Muscle of leg (tissue), 11 donors: Measurements from ENCODE around the gene RBCK1. TPM values are rescaled to one million over a fixed set of nuclear protein-coding genes. Genes with fewer than 3 reads are reported as not detected.

Experiments used
- DNase-seq: peaks from one replicate; pipeline ENCODE4 v3.0.0; 2013
- H3K27ac ChIP-seq: one replicate; pipeline ENCODE4 v1.5.1; 2013; ENCODE audit warnings: mild to moderate bottlenecking, low read length, control low read depth
- H3K27me3 ChIP-seq: one replicate; pipeline ENCODE4 v1.6.1; 2013; ENCODE audit warnings: low read length; ENCODE audit not compliant: control insufficient read depth, insufficient read depth
- H3K36me3 ChIP-seq: one replicate; pipeline ENCODE4 v1.6.1; 2013; ENCODE audit warnings: low read length; ENCODE audit not compliant: control insufficient read depth, insufficient read depth
- H3K4me1 ChIP-seq: one replicate; pipeline ENCODE4 v1.6.1; 2013; ENCODE audit warnings: low read length; ENCODE audit not compliant: control insufficient read depth, insufficient read depth
- H3K4me3 ChIP-seq: one replicate; pipeline ENCODE4 v1.5.1; 2013; ENCODE audit warnings: low read length, control low read depth
- H3K9me3 ChIP-seq: replicated peaks from 2 replicates; pipeline ENCODE4 v1.6.1; 2013; ENCODE audit warnings: low read depth, low read length; ENCODE audit not compliant: control insufficient read depth
- WGBS: methylation state at CpG from one replicate; pipeline ENCODE4 v1.1.5; 2013; ENCODE audit warnings: missing lambda C conversion rate; ENCODE audit not compliant: insufficient coverage; 5-methylcytosine and 5-hydroxymethylcytosine counted together
- polyA plus RNA-seq, 8 donors: library from polyadenylated mRNA; unstranded; fragments of 120-200 nt; gene quantifications; one replicate each; pipeline versions ENCODE4 v1.2.1 to v1.2.3, GENCODE V29; 2013; ENCODE audit warnings: inconsistent platforms in 1 of 8, low replicate concordance in 1 of 8; ENCODE audit not compliant: insufficient read length in 8 of 8, insufficient read depth in 1 of 8
- total RNA-seq: library from RNA; stranded (reverse); fragments of 120-200 nt; gene quantifications from one replicate; pipeline ENCODE4 v1.2.4, GENCODE V29; 2013

Gene RBCK1
- total and polyA plus RNA-seq, 9 donors = 31.0 to 69.1 (median 50.9) TPM

DNA sequence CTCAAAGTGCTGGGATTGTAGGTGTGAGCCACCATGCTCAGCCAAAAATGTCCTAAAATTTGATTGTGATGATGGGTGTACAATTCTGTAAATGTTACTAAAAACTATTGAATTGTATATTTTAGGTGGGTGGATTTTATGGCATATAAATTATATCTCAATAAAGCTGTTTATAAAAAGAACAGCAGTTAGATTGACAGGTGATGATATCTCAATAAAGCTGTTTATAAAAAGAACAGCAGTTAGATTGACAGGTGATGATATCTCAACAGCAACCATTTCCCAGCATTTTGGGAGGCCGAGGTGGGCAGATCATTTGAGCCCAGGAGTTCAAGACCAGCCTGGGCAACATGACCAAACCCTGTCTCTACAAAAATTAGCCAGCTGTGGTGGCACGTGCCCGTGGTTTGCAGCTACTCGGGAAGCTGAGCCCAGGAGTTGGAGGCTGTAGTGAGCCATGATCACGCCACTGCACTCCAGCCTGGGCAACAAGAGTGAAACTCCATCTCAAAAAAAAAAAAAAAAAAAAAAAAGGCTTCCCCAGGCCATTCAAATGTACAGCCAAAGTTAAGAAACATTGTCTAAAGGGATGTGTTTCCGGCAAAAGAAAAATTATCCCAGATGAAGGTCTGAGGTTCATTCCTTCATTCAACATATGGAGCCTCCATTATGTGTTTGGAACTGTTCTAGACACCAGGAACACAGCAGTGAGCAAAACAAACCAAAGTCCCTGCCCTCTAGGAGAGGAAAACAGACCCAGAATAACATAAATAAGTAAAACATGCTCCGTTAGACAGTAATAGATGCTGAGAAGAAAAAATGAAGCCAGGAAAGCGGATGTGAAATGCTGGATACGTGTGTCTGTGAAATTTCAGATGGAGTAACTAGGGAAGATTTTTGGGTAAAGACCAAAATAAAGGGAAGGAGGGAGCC lies 1.6 kb upstream of the RBCK1 start:
- Histone ChIP-seq H3K27ac (no peak overlapping the region), H3K27me3 (no peaks in the 10 kb centered on the region), H3K9me3 (peaks cover 5% of the 10 kb centered on the region), H3K4me3 (no peak overlapping the region), H3K36me3 (peaks cover 13% of the 10 kb centered on the region), H3K4me1 (peaks cover 20% of the 10 kb centered on the region)
- DNase-seq = no peak
- 55% methylated on average over 4 of the region's 9 CpGs for WGBS

DNA sequence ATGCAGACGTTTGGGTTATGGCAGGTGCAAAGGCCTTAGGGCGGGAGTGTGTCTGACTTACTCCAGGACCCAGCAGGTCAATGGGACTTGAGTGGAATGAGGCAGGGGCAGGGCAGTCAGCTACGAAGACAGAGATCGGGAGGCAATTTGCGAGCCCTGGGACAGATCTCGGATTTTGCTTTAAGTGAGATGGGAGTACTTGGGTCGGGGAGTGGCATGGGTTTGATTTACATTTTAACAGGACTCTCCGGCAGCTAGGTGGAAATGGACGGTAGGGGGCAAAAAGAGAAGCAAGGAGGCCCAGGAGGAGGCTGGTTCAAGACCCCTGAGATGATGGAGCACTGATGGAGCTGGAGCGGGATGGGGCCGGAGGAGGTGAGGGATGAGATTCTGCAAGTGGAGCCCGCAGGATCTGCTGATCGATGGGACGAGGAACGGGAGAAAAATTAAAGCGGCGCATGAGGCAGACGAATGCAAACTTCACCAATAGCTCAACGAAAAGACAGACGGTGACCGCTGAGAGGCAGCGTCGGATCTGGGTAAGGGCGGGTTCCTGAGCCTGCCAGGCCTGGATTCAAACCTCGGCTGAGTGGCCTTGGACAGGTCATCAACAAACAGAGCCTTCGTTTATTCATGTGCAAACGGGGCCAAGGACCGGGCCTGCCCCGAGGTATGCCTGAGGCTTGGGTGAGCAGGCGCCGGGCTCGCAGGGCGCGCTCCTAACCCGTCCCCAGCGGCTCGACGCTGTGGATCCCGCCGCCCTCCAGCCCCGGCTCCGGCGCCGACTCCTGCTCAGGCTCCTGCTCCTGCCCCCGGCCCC lies 756 bp upstream of the RBCK1 start:
- Histone ChIP-seq H3K9me3 (peaks cover 5% of the 10 kb centered on the region), H3K27ac (peak overlapping the region; percentile 70), H3K4me3 (peak overlapping the region; percentile 63), H3K4me1 (peaks cover 20% of the 10 kb centered on the region), H3K27me3 (no peaks in the 10 kb centered on the region), H3K36me3 (peaks cover 21% of the 10 kb centered on the region)
- WGBS = 5% methylated on average over 34 of the region's 45 CpGs
- peak; percentile 89 for DNase-seq

DNA sequence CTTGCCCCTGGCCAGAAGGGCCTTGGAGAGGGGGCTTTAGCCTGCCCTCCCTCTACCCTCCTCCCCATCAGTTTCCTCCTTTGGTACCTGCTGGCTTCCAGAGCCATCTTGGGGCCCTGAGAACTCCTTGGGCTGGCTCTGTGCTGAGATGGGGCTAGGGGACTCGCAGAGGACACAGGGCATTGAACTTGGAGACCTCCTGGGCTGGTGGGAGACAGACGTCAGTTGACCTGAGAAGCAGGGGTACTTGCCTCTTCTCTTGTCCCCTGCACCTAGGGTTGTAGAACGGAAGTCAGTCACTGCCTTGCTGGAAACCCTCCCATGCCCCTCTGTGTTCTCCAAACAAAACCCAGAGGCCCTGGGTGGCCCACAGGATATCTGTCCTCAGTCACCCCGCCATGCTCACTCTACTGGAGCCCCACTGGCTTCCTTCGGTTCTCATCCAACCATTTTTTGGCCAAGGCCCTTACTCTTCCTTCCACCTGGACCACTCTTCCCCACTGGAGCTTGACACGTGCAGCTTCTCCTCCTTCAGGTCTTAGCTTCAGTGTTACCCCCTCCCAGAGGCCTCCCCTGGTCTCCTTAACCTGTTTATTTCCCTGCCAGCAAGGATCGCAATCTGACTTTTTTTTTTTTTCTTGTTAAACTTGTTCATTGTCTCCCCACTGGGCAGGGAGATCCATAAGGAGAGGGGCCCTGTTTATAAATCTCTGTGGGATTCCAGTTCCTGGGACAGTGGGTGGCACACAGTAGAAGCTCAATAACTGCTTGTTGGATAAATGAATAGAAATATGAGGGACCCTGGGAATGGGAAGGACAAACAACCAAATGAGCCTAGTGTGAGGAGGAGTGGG lies 971 bp downstream of the RBCK1 start:
- peaks cover 20% of the 10 kb centered on the region for H3K4me1 ChIP-seq
- no peak for DNase-seq
- H3K27me3 ChIP-seq = no peaks in the 10 kb centered on the region
- peak overlapping the region; percentile 99 for H3K4me3 ChIP-seq
- WGBS = 12% methylated on average over 6 of the region's 7 CpGs
- peak overlapping the region; percentile 94 for H3K27ac ChIP-seq
- H3K9me3 ChIP-seq = no peaks in the 10 kb centered on the region
- peaks cover 21% of the 10 kb centered on the region for H3K36me3 ChIP-seq

DNA sequence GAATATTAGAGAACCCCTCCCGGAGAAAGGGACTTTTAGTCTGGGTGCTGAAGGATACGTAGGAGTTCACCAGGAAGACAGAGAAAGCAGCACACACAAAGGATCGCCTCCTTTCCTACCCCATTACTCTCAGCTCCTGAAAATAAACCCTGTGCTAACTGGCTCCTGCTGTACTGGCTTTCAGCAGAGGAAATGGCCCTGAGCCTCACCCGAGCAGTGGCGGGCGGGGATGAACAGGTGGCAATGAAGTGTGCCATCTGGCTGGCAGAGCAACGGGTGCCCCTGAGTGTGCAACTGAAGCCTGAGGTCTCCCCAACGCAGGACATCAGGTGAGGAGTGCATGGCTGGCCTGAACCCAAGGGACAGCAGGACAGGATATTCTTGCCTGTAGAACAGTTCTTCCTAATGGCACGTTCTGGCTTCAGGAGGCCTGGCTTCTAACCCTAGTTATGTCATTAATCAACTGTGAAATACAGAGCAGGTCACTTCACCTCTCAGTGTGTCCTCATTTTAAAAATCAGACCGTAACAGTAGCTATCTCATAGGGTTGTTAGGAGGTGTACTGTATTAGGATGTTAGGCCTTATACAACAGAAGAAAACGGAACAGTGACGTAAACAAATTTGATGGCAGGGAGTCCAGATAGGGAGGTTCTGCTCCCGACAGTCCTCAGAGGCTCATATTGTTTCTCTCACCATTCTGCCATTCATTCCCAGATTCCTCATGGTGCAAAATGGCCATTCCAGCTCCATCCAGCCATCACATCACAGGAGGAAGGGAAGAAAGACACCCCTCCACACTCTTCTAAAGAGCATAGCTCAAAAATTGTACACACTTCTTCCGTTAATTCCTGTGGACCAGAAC lies 1.8 kb downstream of the RBCK1 start:
- no peaks in the 10 kb centered on the region for H3K9me3 ChIP-seq
- H3K4me1 ChIP-seq = peaks cover 20% of the 10 kb centered on the region
- no peak overlapping the region for H3K4me3 ChIP-seq
- WGBS = 85% methylated on average over 8 of the region's 14 CpGs
- peak; percentile 44 for DNase-seq
- H3K27me3 ChIP-seq = no peaks in the 10 kb centered on the region
- peak overlapping the region; percentile 40 for H3K27ac ChIP-seq
- peaks cover 21% of the 10 kb centered on the region for H3K36me3 ChIP-seq

DNA sequence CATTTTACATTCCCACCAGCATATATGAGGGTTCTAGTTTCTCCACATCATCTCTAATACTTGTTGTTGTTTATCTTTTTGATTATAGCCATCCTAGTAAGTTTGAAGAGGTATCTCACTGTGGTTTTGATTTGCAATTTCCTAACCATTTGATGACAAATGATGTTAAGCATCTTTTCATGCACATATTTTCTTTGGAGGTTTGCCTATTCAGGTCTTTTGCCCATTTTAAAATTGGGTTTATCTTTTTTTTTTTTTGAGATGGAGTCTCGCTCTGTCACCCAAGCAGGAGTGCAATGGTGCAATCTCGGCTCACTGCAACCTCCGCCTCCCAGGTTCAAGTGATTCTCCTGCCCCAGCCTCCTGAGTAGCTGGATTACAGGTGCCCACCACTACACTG lies 4.0 kb downstream of the RBCK1 start:
- H3K27ac ChIP-seq = no peak overlapping the region
- no peaks in the 10 kb centered on the region for H3K27me3 ChIP-seq
- H3K9me3 ChIP-seq = no peaks in the 10 kb centered on the region
- H3K36me3 ChIP-seq = peaks cover 28% of the 10 kb centered on the region
- no peak overlapping the region for H3K4me3 ChIP-seq
- H3K4me1 ChIP-seq = peaks cover 18% of the 10 kb centered on the region
- no CpG with 5 or more reads among the region's 3 CpGs for WGBS
- DNase-seq = no peak

DNA sequence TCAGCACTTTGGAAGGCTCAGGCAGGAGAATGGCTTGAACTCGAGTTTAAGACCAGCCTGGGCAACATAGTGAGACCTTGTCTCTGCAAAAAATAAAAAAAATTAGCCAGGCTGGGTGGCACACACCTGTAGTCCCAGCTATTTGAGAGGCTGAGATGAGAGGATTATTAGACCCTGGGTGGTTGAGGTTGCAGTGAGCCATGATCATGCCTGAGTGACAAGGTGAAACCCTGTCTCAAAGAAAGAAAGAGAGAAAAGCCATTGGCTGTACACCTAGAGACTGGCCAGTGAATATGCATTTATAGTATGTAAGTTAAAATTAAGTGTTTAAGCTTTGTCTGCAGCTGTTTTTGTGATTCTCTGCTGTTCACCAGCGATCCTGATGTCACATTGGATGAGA lies 6.1 kb downstream of the RBCK1 start:
- WGBS = 78% methylated on average over 1 of the region's 2 CpGs
- Histone ChIP-seq H3K4me1 (peaks cover 19% of the 10 kb centered on the region), H3K9me3 (no peaks in the 10 kb centered on the region), H3K4me3 (no peak overlapping the region), H3K27ac (no peak overlapping the region), H3K36me3 (peaks cover 40% of the 10 kb centered on the region), H3K27me3 (no peaks in the 10 kb centered on the region)
- no peak for DNase-seq

DNA sequence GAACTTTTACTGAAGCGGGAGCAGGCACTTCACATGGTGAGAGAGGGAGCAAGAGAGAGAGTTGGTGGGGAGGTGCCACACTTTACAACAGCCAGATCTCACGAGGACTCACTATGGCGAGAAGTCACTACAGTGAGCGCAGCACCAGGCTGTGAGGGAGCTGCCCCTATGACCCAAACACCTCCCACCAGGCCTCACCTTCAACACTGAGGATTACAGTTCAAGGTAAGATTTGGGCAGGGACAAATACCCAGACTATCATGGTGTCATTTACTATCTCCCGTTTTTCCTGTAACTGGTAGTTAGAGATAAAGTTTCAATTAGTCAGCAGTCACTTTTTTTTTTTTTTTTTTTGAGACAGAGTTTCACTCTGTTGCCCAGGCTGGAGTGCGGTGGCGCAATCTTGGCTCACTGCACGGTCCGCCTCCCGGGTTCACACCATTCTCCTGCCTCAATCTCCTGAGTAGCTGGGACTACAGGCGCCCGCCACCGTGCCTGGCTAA lies 7.8 kb downstream of the RBCK1 start:
- peaks cover 10% of the 10 kb centered on the region for H3K4me1 ChIP-seq
- H3K9me3 ChIP-seq = no peaks in the 10 kb centered on the region
- no peak for DNase-seq
- peaks cover 44% of the 10 kb centered on the region for H3K36me3 ChIP-seq
- no peak overlapping the region for H3K27ac ChIP-seq
- no CpG with 5 or more reads among the region's 13 CpGs for WGBS
- no peaks in the 10 kb centered on the region for H3K27me3 ChIP-seq
- H3K4me3 ChIP-seq = no peak overlapping the region

DNA sequence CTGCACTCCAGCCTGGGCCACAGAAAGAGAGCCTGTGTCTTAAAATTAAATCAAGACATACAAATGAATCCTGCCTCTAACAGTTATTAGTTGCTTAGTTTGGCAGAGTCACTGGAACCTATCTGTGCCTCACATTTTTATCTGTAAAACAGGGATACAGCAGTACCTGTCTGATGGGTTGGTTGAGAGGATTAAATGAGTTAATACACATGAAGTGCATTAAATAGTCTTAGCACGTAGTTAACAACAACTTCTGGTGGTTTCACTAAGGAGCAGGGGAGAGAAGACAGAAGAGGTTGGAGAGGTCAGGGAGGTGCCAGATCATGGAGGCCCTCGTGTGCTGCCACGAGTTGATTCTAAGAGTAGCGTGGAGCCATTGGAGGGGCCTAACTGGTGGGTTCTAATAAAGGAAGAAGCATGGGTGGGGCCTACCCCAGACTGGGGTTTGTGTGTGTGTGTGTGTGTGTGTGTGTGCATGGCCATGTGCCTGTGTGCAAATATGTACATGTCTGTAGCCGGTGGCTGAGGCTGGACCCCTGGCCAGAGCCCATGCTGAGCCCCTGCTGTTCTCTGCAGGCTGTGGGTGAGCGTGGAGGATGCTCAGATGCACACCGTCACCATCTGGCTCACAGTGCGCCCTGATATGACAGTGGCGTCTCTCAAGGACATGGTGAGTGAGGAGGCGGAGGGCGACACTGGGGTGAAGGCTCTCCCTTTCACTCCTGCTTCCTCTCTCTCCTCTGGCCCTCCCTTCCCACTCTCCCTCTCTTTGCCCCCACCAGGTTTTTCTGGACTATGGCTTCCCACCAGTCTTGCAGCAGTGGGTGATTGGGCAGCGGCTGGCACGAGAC lies 9.1 kb downstream of the RBCK1 start:
- peak overlapping the region; percentile 49 for H3K27ac ChIP-seq
- H3K36me3 ChIP-seq = peaks cover 48% of the 10 kb centered on the region
- H3K27me3 ChIP-seq = no peaks in the 10 kb centered on the region
- H3K4me1 ChIP-seq = peaks cover 10% of the 10 kb centered on the region
- H3K4me3 ChIP-seq = no peak overlapping the region
- no peak for DNase-seq
- WGBS = 82% methylated on average over 13 of the region's 13 CpGs
- no peaks in the 10 kb centered on the region for H3K9me3 ChIP-seq
